HL-60/S4 treated with retinoic acid at 250 ng/mL for 4 days and 3 days (cell line): Measurements from ENCODE around the gene PNLIPRP1.

ENCODE experiments used
- in situ Hi-C: fragments of 300-500 bp; cut with MboI; formaldehyde crosslinking; loops from 2 replicates; pipeline ENCODE4 v1.7.0; 2022; ENCODE audit warnings: low sequenced_read_pairs

PNLIPRP1 gene

DNA sequence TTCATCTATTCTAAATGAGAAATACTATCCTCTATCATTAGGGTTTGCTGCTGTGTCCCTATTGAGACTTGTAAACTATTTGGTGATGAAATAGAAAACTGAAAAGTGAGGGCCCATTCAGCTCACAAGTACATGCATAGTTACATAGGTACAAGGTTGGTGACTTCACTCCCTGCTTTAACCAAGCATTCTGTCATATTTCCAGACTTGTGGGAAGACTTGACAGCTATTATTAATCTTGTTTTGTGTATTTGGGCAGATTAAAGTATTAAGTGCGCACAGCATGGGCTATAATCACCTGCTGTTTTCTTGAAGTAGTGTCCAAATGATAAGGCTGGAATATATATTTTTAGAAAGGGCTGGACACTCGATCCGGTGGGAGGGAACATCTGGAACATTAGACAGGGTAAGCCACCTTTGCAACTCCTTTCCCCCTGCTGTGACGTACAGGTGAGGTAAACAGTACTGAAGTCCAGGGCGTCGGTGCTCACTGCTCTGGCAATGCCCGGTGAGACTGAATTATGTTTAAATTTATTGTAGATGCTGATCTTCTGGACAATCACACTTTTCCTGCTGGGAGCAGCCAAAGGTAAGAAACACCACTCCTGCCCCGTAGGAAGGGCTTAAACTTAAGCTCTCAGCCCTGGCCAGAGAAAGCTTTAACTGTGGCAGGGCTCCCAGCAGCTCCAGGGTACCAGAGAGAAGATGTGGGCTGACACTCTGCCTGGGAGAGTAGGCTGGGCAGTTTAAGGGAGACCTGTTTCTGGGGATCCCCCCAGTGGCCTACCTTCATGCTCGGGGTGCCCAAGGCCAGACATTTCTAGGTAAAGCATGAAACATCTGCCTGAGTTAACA, at the start of gene PNLIPRP1:
Gene PNLIPRP1, plus strand, starts transcription at position 370 of the 855 bp plus-strand sequence. Its CDS starts 171 bp downstream, at position 541.
- in situ Hi-C loops, result no loop called here

DNA sequence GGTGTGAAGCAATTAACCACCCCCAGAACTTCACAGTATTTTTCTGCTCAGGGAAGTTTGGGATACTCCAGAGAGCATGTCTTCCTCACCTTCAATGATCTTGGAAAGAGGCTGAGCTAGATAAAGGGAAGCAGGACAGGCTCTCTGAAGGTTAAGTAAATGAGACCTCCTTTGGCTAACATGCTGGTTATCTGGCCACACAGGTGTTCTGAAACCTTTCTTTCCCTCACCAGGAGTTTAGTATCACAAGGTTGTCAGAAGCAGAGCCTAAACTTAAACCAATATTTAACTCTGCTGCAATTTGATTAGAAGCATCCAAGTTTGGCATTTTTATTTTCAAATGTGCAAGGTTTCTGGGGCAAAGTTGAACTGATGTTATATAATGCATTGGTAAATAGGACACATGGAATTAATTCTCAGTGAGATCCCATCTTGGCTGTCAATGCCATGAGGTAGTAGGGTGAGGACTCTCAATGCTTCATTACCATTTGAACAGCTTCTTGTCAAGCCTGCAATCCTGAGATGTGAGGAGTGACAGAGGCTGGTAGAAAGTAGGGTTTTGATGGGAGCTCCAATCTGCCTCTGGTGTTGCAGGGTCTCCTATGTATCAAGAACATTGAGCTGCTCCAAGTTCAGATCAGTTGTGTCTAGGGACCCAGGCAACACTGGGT, 48.6 kb upstream of the PNLIPRP1 start:
- in situ Hi-C loops, result no loop called here

DNA sequence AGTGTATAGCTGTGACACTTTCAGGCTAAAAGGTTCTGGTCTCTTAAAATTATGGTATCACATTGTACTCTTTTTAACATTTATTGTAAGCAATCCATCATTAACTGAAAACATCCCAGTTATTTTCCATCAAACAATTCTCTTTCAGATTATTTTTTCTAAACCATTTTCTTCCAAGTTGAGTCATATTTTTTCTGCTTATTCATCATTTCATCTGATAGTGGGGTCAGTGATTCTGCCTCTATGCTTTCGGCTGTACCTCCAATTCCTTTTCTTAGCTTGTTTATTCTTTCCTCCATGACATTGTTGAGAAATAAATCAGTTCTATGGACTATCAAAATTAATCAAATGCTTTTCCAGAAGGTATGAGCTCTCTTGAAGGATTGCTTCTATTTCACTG, 45.6 kb upstream of the PNLIPRP1 start:
- in situ Hi-C loops, result no loop called here

DNA sequence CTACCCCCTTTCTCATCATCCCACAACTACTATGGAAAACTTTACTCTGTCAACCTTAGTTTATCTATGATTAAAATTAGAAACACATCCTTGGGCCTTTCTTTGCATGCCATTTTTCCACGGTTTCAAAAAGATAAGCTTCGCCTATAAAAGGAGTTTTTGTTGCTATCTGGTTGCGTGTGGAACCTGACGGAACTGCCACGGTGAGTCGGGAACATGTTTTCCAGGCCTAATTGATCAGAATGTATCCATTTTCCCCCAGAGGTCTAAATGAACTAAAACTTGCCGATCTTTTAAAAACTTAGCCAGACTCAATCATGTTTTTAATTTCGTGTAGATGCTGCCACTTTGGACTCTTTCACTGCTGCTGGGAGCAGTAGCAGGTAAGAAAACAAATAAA, 45.0 kb upstream of the PNLIPRP1 start, which contains the start of gene PNLIP:
Gene PNLIP, plus strand, starts transcription at position 176 of the 400 bp plus-strand sequence. Its CDS starts 162 bp downstream, at position 338.
- in situ Hi-C loops, result no loop called here

DNA sequence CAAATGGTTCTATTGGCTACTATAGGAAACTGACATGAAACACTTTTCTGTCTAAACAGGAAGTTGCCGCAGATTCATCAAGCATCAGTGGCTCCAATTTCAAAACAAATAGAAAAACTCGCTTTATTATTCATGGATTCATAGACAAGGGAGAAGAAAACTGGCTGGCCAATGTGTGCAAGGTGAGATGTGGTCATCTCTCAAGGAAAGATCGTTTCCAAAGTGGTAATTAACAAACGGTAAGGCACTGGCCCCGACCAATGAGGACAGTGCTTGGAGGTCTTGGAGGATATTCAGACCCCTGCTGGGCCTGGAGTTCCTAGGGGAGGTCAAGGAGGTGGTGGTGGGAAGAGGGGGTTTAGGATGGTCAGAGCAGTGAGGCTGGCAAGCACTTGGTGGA, 42.5 kb upstream of the PNLIPRP1 start:
- in situ Hi-C loops, result no loop called here

DNA sequence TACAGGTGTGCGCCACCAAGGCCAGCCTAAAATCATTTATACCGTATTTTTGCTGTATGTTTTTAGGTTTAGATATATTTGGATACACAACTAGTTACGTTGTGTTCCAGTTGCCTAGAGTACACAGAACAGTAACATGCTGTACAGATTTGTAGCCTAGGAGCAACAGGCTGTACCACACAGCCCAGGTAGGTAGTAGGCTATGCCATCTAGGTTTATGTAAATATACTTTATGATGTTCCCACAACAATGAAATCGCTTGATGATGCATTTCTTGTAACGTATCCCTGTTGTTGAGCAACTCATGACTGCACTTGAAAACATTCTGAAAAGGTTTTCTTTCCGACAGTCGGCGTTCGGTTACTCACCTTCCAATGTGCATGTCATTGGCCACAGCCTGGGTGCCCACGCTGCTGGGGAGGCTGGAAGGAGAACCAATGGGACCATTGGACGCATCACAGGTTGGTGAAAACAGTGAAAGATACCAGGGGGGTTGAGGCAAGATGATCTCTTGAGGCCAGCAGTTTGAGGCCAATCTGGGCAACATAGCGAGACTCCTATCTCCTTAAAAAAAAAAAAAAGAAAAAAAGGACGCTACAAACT, 37.3 kb upstream of the PNLIPRP1 start:
- in situ Hi-C loops, result no loop called here

DNA sequence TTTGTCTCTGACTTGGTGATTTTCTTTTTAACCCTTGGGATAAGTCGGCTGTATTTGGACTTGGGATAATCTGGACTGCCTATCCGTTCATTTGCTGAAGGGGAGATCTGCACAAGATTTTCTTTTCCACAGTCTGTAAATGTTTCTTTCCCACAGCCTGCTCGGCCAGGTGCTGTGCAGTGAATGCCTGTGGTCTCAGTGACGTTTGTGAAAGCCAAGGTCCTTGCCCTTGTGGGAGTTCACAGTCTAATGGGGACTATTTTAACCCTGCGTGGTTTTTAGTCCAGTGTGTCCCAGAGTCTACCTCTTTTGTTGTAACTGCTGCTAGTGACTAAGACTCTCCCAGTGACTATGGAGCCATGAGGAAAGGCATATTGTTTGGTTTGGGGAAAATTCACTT, 36.1 kb upstream of the PNLIPRP1 start:
- in situ Hi-C loops, result no loop called here

DNA sequence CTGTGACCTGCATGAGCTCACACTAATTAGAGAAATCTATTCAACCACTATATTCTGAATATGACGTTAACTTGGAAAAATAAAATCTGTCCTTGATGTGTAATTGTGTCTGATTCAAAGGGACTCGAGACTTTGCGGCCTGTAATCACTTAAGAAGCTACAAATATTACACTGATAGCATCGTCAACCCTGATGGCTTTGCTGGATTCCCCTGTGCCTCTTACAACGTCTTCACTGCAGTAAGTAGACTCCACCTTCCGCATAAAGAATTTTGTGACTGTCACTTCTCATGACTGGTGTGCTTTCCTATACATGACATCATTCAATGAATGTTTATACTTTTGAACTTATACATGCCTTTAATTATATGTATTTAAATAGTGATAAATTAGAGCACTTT, 34.9 kb upstream of the PNLIPRP1 start:
- in situ Hi-C loops, result no loop called here

DNA sequence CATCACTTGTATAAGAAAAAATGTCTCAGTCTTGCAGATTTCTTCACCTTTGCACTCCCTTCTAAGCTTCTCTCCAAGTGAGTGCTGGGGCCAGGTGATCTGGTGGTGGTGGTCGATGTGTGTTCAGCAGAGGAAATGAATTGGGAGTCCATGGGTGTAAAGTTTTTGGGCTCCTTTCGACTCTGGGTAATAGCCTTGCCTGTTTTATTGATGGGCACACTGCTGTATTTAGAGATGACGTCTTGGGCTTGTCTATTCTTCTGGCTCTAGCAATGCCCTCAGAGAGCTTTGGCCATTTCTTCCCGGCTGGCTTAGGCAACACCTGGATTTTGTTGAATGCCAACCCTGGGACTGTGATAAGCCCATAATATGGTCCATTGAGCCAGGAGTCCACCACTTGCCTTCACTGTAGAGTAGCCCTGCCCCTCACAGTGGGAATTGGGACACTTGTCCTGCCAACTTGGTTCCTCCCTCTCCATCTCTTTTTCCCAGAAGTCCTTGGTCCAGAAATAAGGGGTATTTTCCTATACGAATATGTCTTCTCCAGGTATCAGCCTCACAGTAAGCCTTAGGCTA, 33.4 kb upstream of the PNLIPRP1 start:
- in situ Hi-C loops, result no loop called here

DNA sequence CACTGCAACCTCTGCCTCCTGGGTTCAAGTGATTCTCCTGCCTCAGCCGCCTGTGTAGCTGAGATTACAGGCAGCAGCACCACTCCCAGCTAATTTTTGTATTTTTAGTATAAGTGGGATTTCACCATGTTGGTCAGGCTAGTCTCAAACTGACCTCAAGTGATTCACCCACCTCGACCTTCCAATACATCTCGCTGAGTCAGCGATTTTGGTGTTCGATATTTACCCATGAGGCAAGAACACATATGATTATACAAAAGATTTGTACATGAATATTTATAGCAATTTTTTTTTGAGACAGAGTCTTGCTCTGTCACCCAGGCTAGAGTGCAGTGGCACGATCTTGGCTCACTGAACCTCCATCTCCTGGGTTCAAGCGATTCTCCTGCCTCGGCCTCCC, 25.2 kb upstream of the PNLIPRP1 start:
- in situ Hi-C loops, result no loop called here

DNA sequence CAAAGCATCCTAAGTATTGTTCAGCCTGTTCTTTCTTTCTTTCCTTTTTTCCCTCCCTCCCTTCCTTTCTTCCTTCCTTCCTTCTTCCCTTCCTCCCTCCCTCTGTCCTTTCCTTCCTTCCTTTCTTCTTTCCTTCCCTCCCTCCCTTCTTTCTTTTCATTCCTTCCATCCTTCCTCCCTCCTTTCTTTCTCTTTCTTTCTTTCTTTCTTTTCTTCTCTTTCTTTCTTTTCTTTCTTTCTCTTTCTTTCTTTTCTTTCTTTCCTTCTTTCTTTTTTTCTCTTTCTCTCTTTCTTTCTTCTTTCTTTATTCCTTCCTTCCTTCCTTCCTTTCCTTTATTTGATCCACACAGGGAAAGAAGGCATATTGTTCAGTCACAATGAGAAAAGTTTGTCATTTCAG, 23.8 kb upstream of the PNLIPRP1 start:
- in situ Hi-C loops, result no loop called here

DNA sequence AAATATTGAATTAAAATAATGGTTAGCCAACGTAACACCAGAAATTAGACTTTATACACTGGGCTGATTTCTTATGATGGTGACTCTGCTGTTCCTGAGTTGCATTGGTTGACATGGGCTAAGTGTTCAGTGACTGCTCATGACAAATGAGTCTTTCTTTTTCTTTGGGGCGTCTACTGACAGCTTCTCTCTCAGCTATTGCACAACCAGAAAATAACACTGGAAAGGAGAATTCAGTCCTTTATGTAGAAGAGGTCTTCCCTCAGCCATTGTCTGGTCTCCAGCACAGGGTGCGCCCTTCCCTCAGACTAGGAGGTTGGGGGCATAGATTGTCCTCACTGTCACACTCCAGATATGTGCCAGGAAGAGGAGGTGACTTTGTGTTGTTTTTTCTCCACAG, 23.4 kb upstream of the PNLIPRP1 start:
- in situ Hi-C loops, result no loop called here

DNA sequence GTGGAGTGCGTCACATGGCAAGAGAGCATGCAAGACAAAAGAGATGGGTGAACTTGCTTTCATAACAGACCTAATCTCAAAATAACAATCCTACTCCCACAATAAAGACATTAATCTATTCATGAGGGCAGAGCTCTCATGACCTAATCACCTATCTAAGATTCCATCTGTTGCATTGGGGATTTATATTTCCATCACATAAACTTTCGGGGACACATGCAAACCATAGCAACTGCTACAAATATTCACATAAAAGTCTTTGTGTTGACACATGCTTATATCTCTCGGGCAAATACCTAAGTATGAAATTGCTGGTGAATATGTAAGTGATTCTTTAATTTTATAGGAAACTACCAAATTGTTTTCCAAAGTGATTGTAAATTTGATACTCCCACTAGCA, 16.0 kb upstream of the PNLIPRP1 start:
- in situ Hi-C loops, result no loop called here

DNA sequence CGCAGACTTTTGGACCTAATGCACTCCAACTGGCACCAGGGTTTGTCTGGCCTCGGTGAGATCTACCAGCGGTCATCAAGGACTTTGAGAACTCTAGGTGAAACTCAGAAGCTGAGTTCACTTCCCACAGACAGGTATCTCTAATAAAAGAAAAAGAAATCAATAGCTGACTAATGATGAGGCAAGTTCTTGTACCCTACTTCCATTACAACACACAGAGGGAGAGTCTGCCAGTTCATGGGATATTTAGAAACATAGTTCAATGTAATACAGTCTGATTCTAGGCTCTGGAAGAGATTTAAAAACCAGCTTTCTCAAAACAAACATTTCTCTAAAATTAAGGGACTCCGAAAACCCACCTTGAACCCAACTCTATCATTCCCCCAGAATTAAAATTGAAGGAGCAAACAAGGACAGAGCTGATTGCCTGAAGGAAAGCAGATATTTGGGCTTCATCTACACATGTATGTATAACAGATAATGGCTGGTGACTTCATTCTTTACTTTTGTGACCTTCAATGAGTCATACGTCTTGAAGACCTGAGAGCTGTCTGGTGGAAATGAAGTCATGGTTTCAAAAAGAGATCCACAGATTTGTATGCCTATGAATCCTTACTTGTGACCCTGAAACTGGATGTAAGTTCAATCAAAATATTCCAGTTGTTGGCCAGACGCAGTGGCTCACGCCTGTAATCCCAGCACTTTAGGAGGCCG, 2.7 kb upstream of the PNLIPRP1 start:
- in situ Hi-C loops, result no loop called here

DNA sequence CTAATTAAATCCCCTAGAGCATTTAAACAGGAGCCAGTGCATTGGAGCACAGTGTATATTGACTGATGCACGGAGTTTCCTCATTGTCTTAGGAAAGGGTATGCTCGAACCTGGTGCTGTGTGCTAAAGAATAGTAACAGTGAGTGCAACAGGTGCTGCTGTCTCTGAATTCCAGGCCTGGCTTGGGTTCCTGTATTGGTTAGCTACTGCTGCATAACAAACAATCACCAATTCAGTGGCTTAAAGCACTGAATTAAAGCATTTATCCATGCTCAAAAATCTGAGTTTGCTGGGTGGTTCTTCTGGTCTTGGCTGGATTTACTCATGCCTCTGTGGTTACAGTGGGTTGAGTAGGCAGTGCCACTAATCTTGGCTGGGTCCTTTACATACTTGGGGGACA, 1.8 kb upstream of the PNLIPRP1 start:
- in situ Hi-C loops, result no loop called here

DNA sequence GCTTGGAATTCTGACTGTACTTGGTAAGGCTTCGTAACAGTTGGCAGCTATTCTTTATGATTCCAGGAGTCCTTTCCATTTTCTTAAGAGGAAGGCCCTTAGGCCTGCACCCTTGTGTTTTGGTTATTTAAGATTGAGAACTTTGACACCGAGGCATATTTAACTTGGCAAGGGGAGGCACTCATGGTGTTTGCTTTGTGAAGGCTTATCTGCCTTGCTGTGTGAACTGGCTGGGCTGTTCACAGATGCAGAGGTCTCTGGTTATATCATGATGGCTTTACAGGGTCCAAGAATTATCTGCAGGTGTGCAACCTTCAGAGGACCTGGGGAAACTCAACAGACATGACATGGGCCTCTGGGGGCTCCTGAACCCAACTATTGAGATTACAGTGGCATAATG, 833 bp upstream of the PNLIPRP1 start:
- in situ Hi-C loops, result no loop called here

DNA sequence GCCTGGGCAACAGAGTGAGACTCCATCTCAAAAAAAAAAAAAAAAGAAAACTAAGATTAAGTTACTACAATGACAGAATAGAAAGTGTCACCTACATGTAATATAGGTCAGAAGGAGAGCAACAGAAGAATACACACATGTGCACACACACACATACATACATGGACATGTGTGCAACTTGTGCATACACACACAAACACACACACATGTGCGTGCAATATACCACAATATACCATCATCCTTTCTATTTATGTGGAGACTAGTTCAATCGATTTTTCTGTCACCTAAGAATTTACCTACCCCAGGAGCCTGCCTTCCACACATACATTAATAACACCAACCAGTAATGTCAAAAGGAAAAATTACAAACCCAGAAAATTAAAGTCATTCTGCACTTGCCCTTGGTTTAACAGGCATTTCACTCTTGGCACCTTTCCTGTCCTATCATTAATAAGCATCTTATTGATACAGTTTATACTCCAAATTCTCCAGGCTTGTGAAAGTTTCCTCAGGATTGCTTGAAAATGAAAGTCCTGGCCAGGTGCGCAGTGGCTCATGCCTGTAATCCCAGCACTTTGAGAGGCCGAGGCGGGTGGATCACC, 2.5 kb downstream of the PNLIPRP1 start:
- in situ Hi-C loops, result no loop called here

DNA sequence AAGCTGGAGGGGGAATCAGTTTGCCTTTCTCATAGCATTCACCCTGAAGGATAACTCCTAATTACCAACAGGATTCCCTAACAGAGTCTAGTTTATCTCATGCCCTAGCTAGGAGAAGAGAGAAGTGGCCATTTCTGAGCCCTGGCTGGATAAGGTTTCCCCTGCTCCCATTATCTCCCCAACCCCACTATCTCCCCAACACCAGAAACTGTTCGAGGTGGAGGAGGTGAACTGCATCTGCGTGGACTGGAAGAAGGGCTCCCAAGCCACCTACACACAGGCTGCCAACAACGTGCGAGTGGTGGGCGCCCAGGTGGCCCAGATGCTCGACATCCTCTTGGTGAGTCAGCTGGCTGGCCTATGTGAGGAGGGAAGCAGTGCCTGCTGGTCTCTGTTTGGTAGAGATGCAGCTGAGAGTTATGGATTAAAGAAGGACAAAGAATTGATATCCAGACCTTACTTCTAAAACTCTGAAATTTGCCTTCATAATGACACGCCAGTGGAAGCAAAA, 3.8 kb downstream of the PNLIPRP1 start:
- in situ Hi-C loops, result no loop called here

DNA sequence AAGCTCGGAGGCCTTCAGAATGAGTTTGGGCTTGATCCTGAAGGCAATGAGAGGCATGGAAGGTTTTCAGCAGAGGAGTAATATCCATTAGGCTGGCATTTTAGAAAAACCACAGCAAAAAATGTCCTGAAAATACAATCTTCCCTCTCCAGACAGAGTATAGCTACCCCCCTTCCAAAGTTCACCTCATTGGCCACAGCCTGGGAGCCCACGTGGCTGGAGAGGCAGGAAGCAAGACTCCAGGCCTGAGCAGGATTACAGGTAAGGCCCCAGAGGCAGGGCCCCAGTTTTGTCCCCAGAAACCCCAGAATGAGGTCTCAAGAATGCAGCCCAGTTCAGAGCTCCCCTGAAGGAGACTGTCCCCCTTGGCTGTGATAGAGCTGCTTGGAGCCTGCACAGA, 5.3 kb downstream of the PNLIPRP1 start:
- in situ Hi-C loops, result no loop called here

DNA sequence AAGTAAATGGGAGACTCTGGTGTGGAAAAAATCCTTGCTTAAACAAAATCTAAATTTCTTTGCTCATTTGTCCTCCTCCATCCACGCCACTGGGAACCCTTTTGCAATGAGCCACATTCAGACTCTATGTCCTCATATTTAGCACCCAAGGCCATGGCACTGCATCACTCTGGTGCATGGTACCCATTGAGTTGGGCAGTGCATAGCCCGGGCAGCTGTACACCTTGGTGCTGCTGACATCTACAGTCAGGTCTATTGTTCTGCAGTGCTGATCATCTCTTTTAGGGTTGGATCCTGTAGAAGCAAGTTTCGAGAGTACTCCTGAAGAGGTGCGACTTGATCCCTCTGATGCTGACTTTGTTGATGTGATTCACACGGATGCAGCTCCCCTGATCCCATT, 6.8 kb downstream of the PNLIPRP1 start:
- in situ Hi-C loops, result no loop called here
